GM19395 (cell line): ENCODE data around the gene DENND1A.

Experiments
- ATAC-seq: cut with Tn5 transposase; IDR thresholded peaks from one replicate; pipeline ENCODE4 v1.9.1; 2021; ENCODE audit warnings: mild to moderate bottlenecking, moderate library complexity; ENCODE audit not compliant: unreplicated experiment

DENND1A gene

GRCh38 chr9:123365881-123366528, 563.9 kb downstream of the DENND1A start:
- no peak for ATAC-seq

- ATAC-seq: no peak
Observed at GRCh38 chr9:123365287-123365880, 564.5 kb downstream of the DENND1A start.

- ATAC-seq: no peak
Observed at GRCh38 chr9:123364241-123364824, 565.6 kb downstream of the DENND1A start.

GRCh38 chr9:123362856-123363255, 567.1 kb downstream of the DENND1A start:
- ATAC-seq: no peak

- no peak for ATAC-seq
Observed at GRCh38 chr9:123361731-123362510, 568.0 kb downstream of the DENND1A start.

- no peak for ATAC-seq
Observed at GRCh38 chr9:123361086-123361730, 568.7 kb downstream of the DENND1A start.

- ATAC-seq: no peak
Observed at GRCh38 chr9:123360161-123361085, 569.5 kb downstream of the DENND1A start.

GRCh38 chr9:123359546-123359945, 570.4 kb downstream of the DENND1A start:
- no peak for ATAC-seq

GRCh38 chr9:123359106-123359505, 570.8 kb downstream of the DENND1A start:
- ATAC-seq: no peak

- ATAC-seq: no peak
Observed at GRCh38 chr9:123358181-123358905, 571.6 kb downstream of the DENND1A start.

- ATAC-seq: no peak
Observed at GRCh38 chr9:123357743-123358059, 572.2 kb downstream of the DENND1A start.

- no peak for ATAC-seq
Observed at GRCh38 chr9:123356851-123357742, 572.8 kb downstream of the DENND1A start.

GRCh38 chr9:123355761-123356431, 574.0 kb downstream of the DENND1A start, which contains the start of gene CRB2:
Gene CRB2 (plus strand): TSS chr9:123356197. CDS start chr9:123356261, 64 bp downstream.
- no peak for ATAC-seq

GRCh38 chr9:123354806-123355508, 575.0 kb downstream of the DENND1A start:
- ATAC-seq: no peak

GRCh38 chr9:123353984-123354591, 575.8 kb downstream of the DENND1A start:
- ATAC-seq: no peak

GRCh38 chr9:123353041-123353440, 576.9 kb downstream of the DENND1A start:
- ATAC-seq: no peak
